ENCODE measurements around the gene F11R. TPM values are rescaled to one million over a fixed set of nuclear protein-coding genes. Genes with fewer than 3 reads are reported as not detected.
"Not testable (repeated sequence)": the region's sequence is repeated elsewhere in the genome, so short reads cannot be mapped to it uniquely, and the experiment has no call there.

The F11R gene
- total RNA-seq, 4 donors from 2014 or later, result 68.4 to 125 (median 97.5) TPM

DNA sequence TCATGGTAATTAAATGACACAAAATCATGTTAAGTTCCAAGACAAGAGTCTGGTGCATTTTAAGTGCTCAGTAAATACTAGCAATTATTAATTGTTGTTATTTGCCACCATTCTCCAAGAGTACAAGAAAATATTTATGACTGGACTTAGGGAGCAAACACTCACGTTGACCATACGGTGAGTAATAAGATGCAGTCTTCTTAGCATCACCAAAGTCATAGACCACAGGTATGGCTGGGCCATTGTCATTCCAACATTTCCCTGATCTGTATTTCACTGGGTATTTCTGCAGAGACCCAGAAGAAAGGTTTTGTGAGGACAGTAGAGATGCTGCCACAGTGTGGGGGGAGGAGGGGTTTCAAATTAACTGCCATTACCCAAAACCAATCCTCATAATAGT, 71.1 kb downstream of the F11R start:
- no peak for DNase-seq (ENCODE audit: low spot score in 2 of 2)
- TF ChIP-seq POLR2A (IDR thresholded peaks at IDR 0.05), result no peak
- TF ChIP-seq, protein P1, sequence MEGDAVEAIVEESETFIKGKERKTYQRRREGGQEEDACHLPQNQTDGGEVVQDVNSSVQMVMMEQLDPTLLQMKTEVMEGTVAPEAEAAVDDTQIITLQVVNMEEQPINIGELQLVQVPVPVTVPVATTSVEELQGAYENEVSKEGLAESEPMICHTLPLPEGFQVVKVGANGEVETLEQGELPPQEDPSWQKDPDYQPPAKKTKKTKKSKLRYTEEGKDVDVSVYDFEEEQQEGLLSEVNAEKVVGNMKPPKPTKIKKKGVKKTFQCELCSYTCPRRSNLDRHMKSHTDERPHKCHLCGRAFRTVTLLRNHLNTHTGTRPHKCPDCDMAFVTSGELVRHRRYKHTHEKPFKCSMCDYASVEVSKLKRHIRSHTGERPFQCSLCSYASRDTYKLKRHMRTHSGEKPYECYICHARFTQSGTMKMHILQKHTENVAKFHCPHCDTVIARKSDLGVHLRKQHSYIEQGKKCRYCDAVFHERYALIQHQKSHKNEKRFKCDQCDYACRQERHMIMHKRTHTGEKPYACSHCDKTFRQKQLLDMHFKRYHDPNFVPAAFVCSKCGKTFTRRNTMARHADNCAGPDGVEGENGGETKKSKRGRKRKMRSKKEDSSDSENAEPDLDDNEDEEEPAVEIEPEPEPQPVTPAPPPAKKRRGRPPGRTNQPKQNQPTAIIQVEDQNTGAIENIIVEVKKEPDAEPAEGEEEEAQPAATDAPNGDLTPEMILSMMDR (IDR thresholded peaks at IDR 0.05), result no peak
- WGBS, 2 donors, result 84 to 89% methylated on average over 2 of the region's 2 CpGs
- H3K4me3 ChIP-seq (ENCODE audit: low read depth, poor library complexity, severe bottlenecking), result no peak overlapping the region
- intact Hi-C loops (cut with DNase I; ENCODE audit: low total_unique reads), result loop anchor here (10.0 kb wide), 1 partner anchor 115 kb away; no protein-coding TSS in a partner anchor

DNA sequence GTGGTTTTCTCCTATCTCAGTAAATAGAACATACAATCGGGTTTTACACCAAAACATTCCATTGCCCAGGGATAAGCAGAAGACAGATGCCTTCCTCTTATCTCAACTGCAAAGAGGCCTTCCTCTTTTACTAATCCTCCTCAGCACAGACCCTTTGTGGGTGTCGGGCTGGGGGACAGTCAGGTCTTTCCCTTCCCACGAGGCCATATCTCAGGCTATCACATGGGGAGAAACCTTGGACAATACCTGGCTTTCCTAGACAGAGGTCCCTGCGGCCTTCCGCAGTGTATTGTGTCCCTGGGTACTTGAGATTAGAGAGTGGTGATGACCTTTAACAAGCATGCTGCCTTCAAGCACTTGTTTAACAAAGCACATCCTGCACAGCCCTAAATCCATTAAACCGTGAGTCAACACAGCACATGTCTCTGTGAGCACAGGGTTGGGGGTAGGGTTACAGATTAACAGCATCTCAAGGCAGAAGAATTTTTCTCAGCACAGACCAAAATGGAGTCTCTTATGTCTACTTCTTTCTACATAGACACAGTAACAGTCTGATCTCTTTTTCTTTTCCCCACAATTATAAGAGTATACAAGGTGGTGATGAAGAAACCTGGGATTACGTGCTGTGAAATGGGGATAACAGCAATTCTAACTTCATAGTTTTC, 71.6 kb downstream of the F11R start:
- WGBS, 2 donors, result 66 to 76% methylated on average over 7 of the region's 7 CpGs
- DNase-seq (ENCODE audit: low spot score in 2 of 2); intact Hi-C loops (cut with DNase I; ENCODE audit: low total_unique reads); H3K4me3 ChIP-seq (ENCODE audit: low read depth, poor library complexity, severe bottlenecking): not testable (repeated sequence)

- 33 to 44% methylated on average over 7 of the region's 7 CpGs for WGBS, 2 donors
- intact Hi-C loops (cut with DNase I; ENCODE audit: low total_unique reads); H3K4me3 ChIP-seq (ENCODE audit: low read depth, poor library complexity, severe bottlenecking): not testable (repeated sequence)
- DNase-seq (ENCODE audit: low spot score in 2 of 2), result peak in 1 of 2 donors; percentile 68
These were observed 73.7 kb downstream of the F11R start for GRCh38 chr1:160947174-160947759.

- DNase-seq (ENCODE audit: low spot score in 2 of 2), result peak in 1 of 2 donors; percentile 21
- intact Hi-C loops (cut with DNase I; ENCODE audit: low total_unique reads); H3K4me3 ChIP-seq (ENCODE audit: low read depth, poor library complexity, severe bottlenecking): not testable (repeated sequence)
- 56 to 62% methylated on average over 6 of the region's 6 CpGs for WGBS, 2 donors
These were observed 75.1 kb downstream of the F11R start for GRCh38 chr1:160945881-160946280.

Other genes starting within 250 kb of the F11R start
- 1 to 10 TPM in 2 of 4 donors, under 1 TPM in 2; 0.23 to 1.6 (median 0.84) TPM for gene LY9, start 225.0 kb downstream of the F11R start, total RNA-seq
- under 1 TPM in 3 of 4 donors, not detected in 1; 0.25 to 0.63 (median 0.34) TPM for gene CD244, start 158.3 kb downstream of the F11R start, total RNA-seq
- gene ITLN1, start 136.0 kb downstream of the F11R start, total RNA-seq, result not detected
- gene ITLN2, start 66.3 kb downstream of the F11R start, total RNA-seq, result 1 to 10 TPM in 2 of 4 donors, not detected in 2; 1.0 to 1.2 TPM
- gene TSTD1, start 17.8 kb upstream of the F11R start, total RNA-seq, result 100 to 1,000 TPM in 3 of 4 donors, 10 to 100 TPM in 1; 94.9 to 136 (median 107) TPM
- 10 to 100 TPM; 35.3 to 59.4 (median 43.3) TPM for gene USF1, start 24.8 kb upstream of the F11R start, total RNA-seq
- 10 to 100 TPM in 2 of 4 donors, 1 to 10 TPM in 2; 8.5 to 14.8 (median 9.9) TPM for gene ARHGAP30, start 48.7 kb upstream of the F11R start, total RNA-seq
- gene NECTIN4, start 68.4 kb upstream of the F11R start, total RNA-seq, result 100 to 1,000 TPM; 176 to 239 (median 208) TPM
- 1 to 10 TPM in 2 of 4 donors, under 1 TPM in 2; 0.42 to 4.2 (median 1.9) TPM for gene KLHDC9, start 77.2 kb upstream of the F11R start, total RNA-seq
- 10 to 100 TPM; 19.3 to 24.7 (median 22.4) TPM for gene PFDN2, start 96.9 kb upstream of the F11R start, total RNA-seq
- gene NIT1, start 97.0 kb upstream of the F11R start, total RNA-seq, result 10 to 100 TPM; 26.6 to 35.8 (median 30.2) TPM
- 10 to 100 TPM; 26.6 to 38.2 (median 29.6) TPM for gene DEDD, start 111.5 kb upstream of the F11R start, total RNA-seq
- 100 to 1,000 TPM in 1 of 4 donors, 10 to 100 TPM in 3; 42.0 to 100 (median 82.5) TPM for gene UFC1, start 132.8 kb upstream of the F11R start, total RNA-seq
- gene USP21, start 138.3 kb upstream of the F11R start, total RNA-seq, result 10 to 100 TPM; 13.7 to 28.8 (median 25.3) TPM
- 10 to 100 TPM; 16.7 to 46.5 (median 24.8) TPM for gene PPOX, start 145.3 kb upstream of the F11R start, total RNA-seq
- 10 to 100 TPM; 40.9 to 49.9 (median 44.0) TPM for gene B4GALT3, start 156.4 kb upstream of the F11R start, total RNA-seq
- 10 to 100 TPM in 1 of 4 donors, 1 to 10 TPM in 2, under 1 TPM in 1; 0.20 to 15.3 (median 4.2) TPM for gene ADAMTS4, start 177.9 kb upstream of the F11R start, total RNA-seq
- gene NDUFS2, start 181.2 kb upstream of the F11R start, total RNA-seq, result 100 to 1,000 TPM in 3 of 4 donors, 10 to 100 TPM in 1; 88.7 to 127 (median 106) TPM
- 10 to 100 TPM in 2 of 4 donors, 1 to 10 TPM in 2; 5.0 to 31.9 (median 17.9) TPM for gene FCER1G, start 194.1 kb upstream of the F11R start, total RNA-seq
- not detected for gene APOA2, start 202.5 kb upstream of the F11R start, total RNA-seq
- gene TOMM40L, start 204.9 kb upstream of the F11R start, total RNA-seq, result 10 to 100 TPM in 1 of 4 donors, 1 to 10 TPM in 3; 3.8 to 11.9 (median 7.7) TPM
- gene NR1I3, start 217.1 kb upstream of the F11R start, total RNA-seq, result 1 to 10 TPM in 1 of 4 donors, not detected in 3; 2.1 TPM
- gene PCP4L1, start 237.6 kb upstream of the F11R start, total RNA-seq, result 1 to 10 TPM in 3 of 4 donors, under 1 TPM in 1; 0.80 to 9.1 (median 4.6) TPM